K562 (cell line): ENCODE data around the gene C1QTNF3.

Source experiments
- CBFB ChIP-seq: sonication (generic); formaldehyde crosslinking; IDR thresholded peaks from 2 replicates; pipeline ENCODE4 v1.4.0; 2020; ENCODE audit warnings: mild to moderate bottlenecking, missing genetic modification reagents
- EZH2 ChIP-seq: IDR thresholded peaks from 2 replicates; pipeline ENCODE4 v1.6.1; 2012; ENCODE audit warnings: low read depth, mild to moderate bottlenecking, inconsistent platforms, low read length, borderline replicate concordance
- JUND ChIP-seq, 2 experiments: IDR thresholded peaks; 2 replicates in 1 of 2; 3 replicates in 1 of 2; pipeline ENCODE4 v1.6.1; 2011; ENCODE audit warnings: borderline replicate concordance in 2 of 2, low read depth in 2 of 2, low read length in 2 of 2, improper control_type of control experiment in 1 of 2, missing biosample characterization in 1 of 2, missing genetic modification characterization in 1 of 2, missing genetic modification reagents in 1 of 2
- NONO ChIP-seq, 2 experiments: fragments of 200-400 bp in 1 of 2; fragments of 450-650 bp in 1 of 2; formaldehyde crosslinking in 1 of 2; IDR thresholded peaks; 2 replicates each; pipeline ENCODE4 v1.6.1; 2017; ENCODE audit warnings: low read depth in 2 of 2, mild to moderate bottlenecking in 2 of 2, moderate library complexity in 2 of 2, low read length in 1 of 2
- NRF1 ChIP-seq, 2 experiments: fragments of 450-650 bp; IDR thresholded peaks in 1 of 2; conservative IDR thresholded peaks in 1 of 2; 2 replicates each; pipeline ENCODE4 v1.6.1; 2014; ENCODE audit warnings: mild to moderate bottlenecking in 2 of 2
- NUFIP1 ChIP-seq: fragments of 450-650 bp; IDR thresholded peaks from 2 replicates; pipeline ENCODE4 v1.6.1; 2018; ENCODE audit not compliant: partially characterized antibody
- RUNX1 ChIP-seq: sonication (generic); IDR thresholded peaks from 2 replicates; pipeline ENCODE4 v1.6.1; 2016; ENCODE audit warnings: antibody characterized with exemption, low read depth
- SMARCE1 ChIP-seq: fragments of 450-650 bp; IDR thresholded peaks from 2 replicates; pipeline ENCODE4 v1.7.1; 2016; ENCODE audit warnings: mild to moderate bottlenecking
- TF ChIP-seq, protein P1 (sequence below), 3 experiments: IDR thresholded peaks in 2 of 3; conservative IDR thresholded peaks in 1 of 3; 2 replicates each; pipeline ENCODE4 v1.5.1; 2011 to 2012; ENCODE audit warnings: low read length in 3 of 3, mild to moderate bottlenecking in 3 of 3, control low read depth in 2 of 3, improper control_type of control experiment in 1 of 3, inconsistent platforms in 1 of 3, low read depth in 1 of 3, mixed read lengths in 1 of 3, moderate library complexity in 1 of 3; ENCODE audit not compliant: insufficient read depth in 2 of 3

DNA sequence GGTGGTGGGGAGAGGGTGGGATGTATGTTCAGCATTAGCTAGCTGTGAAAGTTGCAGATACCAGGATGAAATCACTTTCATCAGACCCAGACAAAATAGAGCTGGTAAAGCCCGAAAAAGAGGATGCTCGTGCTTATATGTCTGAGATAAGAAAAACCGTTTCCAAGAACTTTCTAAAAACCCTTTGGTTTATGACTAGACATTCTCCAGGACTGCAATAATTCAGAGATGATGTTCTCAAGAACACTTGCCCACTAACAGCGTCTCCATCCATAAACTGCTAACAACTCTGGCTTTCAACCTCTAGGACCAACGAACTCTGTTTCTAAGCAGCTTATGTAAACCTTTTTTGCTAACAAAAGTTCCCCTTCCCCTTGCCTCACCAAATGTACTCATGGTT lies 26.8 kb downstream of the C1QTNF3 start:
- TF ChIP-seq RUNX1 (no peak), SMARCE1 (no peak), NRF1 (conservative IDR thresholded peaks at IDR 0.05 in 1 of 2, IDR thresholded peaks at IDR 0.05 in 1 of 2) (no peak), JUND (IDR thresholded peaks at IDR 0.05; ENCODE audit: borderline replicate concordance, low read depth, low read length) (no peak), JUND (tag; IDR thresholded peaks at IDR 0.05; ENCODE audit: borderline replicate concordance, low read depth, low read length) (no peak), NUFIP1 (no peak), NONO (IDR thresholded peaks at IDR 0.05; ENCODE audit: low read depth in 2 of 2, low read length in 1 of 2) (no peak), CBFB (CRISPR knock-in tag) (no peak), EZH2 (no peak)
- TF ChIP-seq, protein P1, sequence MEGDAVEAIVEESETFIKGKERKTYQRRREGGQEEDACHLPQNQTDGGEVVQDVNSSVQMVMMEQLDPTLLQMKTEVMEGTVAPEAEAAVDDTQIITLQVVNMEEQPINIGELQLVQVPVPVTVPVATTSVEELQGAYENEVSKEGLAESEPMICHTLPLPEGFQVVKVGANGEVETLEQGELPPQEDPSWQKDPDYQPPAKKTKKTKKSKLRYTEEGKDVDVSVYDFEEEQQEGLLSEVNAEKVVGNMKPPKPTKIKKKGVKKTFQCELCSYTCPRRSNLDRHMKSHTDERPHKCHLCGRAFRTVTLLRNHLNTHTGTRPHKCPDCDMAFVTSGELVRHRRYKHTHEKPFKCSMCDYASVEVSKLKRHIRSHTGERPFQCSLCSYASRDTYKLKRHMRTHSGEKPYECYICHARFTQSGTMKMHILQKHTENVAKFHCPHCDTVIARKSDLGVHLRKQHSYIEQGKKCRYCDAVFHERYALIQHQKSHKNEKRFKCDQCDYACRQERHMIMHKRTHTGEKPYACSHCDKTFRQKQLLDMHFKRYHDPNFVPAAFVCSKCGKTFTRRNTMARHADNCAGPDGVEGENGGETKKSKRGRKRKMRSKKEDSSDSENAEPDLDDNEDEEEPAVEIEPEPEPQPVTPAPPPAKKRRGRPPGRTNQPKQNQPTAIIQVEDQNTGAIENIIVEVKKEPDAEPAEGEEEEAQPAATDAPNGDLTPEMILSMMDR (IDR thresholded peaks at IDR 0.05 in 2 of 3, conservative IDR thresholded peaks at IDR 0.05 in 1 of 3; ENCODE audit: insufficient read depth in 2 of 3, low read depth in 1 of 3, low read length in 3 of 3) = no peak
